Fibroblast of lung (primary cell): ENCODE measurements around the gene DNM1L.

Experiments
- EZH2 ChIP-seq: IDR thresholded peaks from 2 replicates; pipeline ENCODE4 v1.5.1; 2012; ENCODE audit warnings: low read length, control low read depth, mild to moderate bottlenecking; ENCODE audit errors: missing control alignments
- TF ChIP-seq, protein P1 (sequence below), 2 donors: IDR thresholded peaks in 1 of 2; conservative IDR thresholded peaks in 1 of 2; 1 replicate in 1 of 2; 2 replicates in 1 of 2; pipeline ENCODE4 v1.5.1; 2011 to 2012; ENCODE audit warnings: low read length in 2 of 2, control low read depth in 1 of 2, inconsistent platforms in 1 of 2, low read depth in 1 of 2, mild to moderate bottlenecking in 1 of 2

DNA sequence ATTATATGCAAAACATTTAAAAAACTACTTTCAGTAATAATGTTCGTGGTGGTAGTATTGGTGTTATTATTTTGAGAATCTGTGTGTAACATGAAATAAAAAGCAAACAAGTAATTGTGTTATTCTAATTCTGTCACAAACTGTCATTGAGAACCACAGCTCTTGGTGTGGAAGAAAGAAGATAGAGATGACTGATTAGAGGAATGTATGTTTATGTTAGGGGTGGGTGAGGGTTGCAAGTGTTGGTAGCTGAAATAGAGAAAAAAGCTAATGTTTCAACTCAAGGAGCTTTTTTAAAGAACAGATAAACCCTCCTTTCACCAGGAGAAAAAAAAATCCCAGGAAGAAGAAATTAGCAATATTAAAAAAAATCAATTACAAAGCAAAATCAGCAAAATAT, 18.3 kb downstream of the DNM1L start:
- TF ChIP-seq, protein P1, sequence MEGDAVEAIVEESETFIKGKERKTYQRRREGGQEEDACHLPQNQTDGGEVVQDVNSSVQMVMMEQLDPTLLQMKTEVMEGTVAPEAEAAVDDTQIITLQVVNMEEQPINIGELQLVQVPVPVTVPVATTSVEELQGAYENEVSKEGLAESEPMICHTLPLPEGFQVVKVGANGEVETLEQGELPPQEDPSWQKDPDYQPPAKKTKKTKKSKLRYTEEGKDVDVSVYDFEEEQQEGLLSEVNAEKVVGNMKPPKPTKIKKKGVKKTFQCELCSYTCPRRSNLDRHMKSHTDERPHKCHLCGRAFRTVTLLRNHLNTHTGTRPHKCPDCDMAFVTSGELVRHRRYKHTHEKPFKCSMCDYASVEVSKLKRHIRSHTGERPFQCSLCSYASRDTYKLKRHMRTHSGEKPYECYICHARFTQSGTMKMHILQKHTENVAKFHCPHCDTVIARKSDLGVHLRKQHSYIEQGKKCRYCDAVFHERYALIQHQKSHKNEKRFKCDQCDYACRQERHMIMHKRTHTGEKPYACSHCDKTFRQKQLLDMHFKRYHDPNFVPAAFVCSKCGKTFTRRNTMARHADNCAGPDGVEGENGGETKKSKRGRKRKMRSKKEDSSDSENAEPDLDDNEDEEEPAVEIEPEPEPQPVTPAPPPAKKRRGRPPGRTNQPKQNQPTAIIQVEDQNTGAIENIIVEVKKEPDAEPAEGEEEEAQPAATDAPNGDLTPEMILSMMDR (conservative IDR thresholded peaks at IDR 0.05 in 1 of 2, IDR thresholded peaks at IDR 0.05 in 1 of 2; ENCODE audit: low read depth in 1 of 2, low read length in 2 of 2) = no peak
- TF ChIP-seq EZH2 = no peak
